ENCODE results near the gene HSF4.

Gene HSF4

GRCh38 chr16:67163999-67164558 is 466 bp upstream of the HSF4 start:
- in situ Hi-C loops (cut with HindIII; ENCODE audit: low pct_unique_long_range_greater_than_20kb, low sequenced_read_pairs) = no loop called here
- no peak for TF ChIP-seq JUND (IDR thresholded peaks at IDR 0.05; ENCODE audit: low read depth)
- DNase-seq (ENCODE audit: low read depth in 1 of 2, low spot score in 1 of 2) = no peak

- in situ Hi-C loops (cut with HindIII; ENCODE audit: low pct_unique_long_range_greater_than_20kb, low sequenced_read_pairs) = no loop called here
- no peak for DNase-seq (ENCODE audit: low read depth in 1 of 2, low spot score in 1 of 2)
- no peak for TF ChIP-seq JUND (IDR thresholded peaks at IDR 0.05; ENCODE audit: low read depth)
Observed at GRCh38 chr16:67165121-67166078, 855 bp downstream of the HSF4 start.

DNA sequence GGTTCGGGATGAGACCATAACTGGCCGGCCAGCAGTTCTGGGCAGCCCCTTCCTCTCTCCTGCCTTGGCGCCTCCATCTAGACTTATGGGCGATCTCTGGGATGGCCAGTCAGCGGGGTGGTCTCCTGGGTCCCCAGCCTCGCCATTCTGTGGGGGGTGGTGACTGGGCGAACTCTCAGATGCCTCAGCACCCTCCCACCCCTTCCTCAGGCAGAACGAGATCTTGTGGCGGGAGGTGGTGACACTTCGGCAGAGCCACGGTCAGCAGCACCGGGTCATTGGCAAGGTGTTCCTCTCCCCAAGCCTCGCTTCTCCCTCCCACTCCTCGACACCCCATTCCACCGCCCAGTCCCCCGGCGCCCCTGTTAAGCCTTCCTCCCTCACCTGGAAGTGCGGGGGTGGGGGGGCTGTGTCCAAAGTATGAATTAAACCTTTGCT is 1.6 kb downstream of the HSF4 start:
- no peak for TF ChIP-seq JUND (IDR thresholded peaks at IDR 0.05; ENCODE audit: low read depth)
- DNase-seq (ENCODE audit: low read depth in 1 of 2, low spot score in 1 of 2) = no peak
- in situ Hi-C loops (cut with HindIII; ENCODE audit: low pct_unique_long_range_greater_than_20kb, low sequenced_read_pairs) = no loop called here

DNA sequence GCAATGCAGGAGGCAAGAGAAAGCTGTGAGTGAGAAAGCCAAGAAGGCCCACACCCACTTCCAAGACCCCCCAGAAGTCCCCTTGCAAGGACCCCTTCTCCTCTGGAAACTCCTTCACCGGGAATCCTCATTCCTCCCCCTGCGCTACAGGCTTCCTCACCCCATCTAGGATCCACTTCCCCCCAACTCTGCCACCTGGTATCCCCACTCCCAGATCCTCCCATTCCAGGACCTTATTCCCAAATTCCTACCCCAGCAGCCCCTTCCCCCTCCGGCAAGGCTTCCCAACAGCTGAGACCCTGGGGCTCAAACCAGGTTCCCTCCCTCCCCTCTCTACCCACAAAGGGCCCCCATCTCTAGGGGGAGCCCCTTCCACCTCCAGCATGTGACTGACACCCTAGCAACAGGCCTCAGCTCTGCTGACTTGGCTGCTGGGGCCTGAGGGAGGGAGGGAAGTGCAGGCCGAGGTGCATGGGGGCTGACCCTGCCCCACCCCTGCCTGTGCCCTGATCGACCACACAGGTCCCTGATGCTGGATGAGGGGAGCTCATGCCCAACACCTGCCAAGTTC is 2.1 kb downstream of the HSF4 start:
- no peak for DNase-seq (ENCODE audit: low read depth in 1 of 2, low spot score in 1 of 2)
- TF ChIP-seq JUND (IDR thresholded peaks at IDR 0.05; ENCODE audit: low read depth) = no peak
- in situ Hi-C loops (cut with HindIII; ENCODE audit: low pct_unique_long_range_greater_than_20kb, low sequenced_read_pairs) = no loop called here

GRCh38 chr16:67167588-67167987 is 3.0 kb downstream of the HSF4 start:
- in situ Hi-C loops (cut with HindIII; ENCODE audit: low pct_unique_long_range_greater_than_20kb, low sequenced_read_pairs) = no loop called here
- no peak for TF ChIP-seq JUND (IDR thresholded peaks at IDR 0.05; ENCODE audit: low read depth)
- DNase-seq (ENCODE audit: low read depth in 1 of 2, low spot score in 1 of 2) = no peak

DNA sequence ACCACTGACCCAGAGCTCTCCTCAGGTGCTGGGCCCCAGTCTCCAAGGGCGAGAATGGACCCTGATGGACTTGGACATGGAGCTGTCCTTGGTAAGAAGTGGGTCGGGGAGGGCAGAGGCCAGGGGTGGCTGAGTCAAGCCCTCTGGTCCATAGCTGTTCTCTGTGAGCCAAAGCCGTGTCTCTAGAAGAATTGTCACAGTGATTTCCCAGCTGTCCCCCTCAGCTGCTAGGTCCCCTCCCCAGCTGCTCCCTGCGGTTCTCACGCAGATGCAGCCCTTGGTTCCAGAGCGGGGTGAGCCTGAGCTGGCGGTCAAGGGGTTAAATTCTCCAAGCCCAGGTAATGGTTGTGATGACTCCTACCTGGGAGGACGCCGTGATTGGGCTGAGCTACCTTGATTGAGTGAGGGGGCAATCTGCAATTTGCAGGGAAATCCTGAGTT is 4.5 kb downstream of the HSF4 start:
- DNase-seq (ENCODE audit: low read depth in 1 of 2, low spot score in 1 of 2) = no peak
- in situ Hi-C loops (cut with HindIII; ENCODE audit: low pct_unique_long_range_greater_than_20kb, low sequenced_read_pairs) = no loop called here
- TF ChIP-seq JUND (IDR thresholded peaks at IDR 0.05; ENCODE audit: low read depth) = no peak

DNA sequence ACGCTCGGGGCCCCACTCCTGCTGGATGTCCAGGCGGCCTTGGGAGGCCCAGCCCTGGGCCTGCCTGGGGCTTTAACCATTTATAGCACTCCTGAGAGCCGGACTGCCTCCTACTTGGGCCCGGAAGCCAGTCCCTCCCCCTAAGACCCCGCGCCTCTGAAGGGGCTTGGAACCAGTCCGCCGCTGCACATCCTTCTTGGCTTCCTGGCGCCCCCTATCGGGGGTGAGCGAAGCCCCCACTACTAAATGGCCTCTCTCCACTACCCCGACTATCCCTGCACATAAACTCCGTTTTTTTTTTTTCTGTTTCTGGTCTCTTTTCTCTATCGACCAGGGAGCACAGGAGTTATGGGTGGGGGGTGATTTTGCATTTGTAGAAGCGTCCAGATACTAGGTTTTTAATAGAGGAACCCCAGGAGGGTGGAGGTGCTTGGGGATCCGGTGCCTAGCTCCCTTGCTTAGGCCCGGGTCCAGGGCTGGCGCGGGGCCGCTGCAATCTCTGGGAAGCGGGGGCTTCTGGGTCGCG is 5.2 kb downstream of the HSF4 start:
- no peak for TF ChIP-seq JUND (IDR thresholded peaks at IDR 0.05; ENCODE audit: low read depth)
- DNase-seq (ENCODE audit: low read depth in 1 of 2, low spot score in 1 of 2) = no peak
- in situ Hi-C loops (cut with HindIII; ENCODE audit: low pct_unique_long_range_greater_than_20kb, low sequenced_read_pairs) = no loop called here

DNA sequence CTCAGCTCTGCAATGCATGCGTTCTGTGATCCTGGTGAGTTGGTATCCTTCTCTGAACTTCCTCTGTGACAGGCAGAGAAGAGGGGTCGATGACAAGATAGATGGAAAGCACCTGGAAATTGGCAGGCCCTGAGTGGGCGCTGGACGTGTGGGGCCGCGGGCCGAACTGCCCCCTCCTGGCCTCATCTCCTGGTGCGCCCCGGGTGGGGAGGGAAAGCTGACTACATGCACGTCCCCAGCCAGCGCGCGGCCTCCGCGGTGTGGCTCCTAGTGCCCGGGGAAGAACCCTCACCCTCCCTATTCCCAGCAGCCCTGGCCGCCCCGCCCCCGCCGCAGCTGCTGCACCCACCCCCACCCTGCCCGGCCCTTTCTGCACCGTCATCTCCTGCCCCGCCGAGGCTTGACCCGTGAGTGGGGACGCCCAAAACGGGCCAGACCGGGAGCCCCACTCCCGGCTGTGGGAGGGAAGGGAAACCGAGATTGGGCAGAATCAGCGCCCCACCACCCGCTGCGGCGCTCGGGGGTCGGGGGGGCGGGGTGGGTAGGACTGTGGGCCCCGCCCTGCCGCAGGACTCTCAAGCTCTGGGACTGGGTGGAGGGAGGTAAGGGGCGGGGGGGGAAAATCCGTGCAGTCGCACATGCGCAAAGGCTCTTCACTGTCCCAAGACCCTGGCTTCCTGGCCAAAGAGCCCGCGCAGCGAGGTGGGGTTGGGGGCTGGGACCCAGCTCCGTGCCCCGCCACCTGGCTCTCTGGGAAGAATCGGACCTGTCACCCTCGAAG is 5.8 kb downstream of the HSF4 start, which contains the start of gene NOL3:
Gene NOL3 (plus strand): TSS at position 371 of the 781 bp plus-strand sequence.
- no peak for TF ChIP-seq JUND (IDR thresholded peaks at IDR 0.05; ENCODE audit: low read depth)
- peak; percentile 75 to 94 for DNase-seq (ENCODE audit: low read depth in 1 of 2, low spot score in 1 of 2)
- in situ Hi-C loops (cut with HindIII; ENCODE audit: low pct_unique_long_range_greater_than_20kb, low sequenced_read_pairs) = no loop called here

- DNase-seq (ENCODE audit: low read depth in 1 of 2, low spot score in 1 of 2) = peak in 1 of 2 experiments; percentile 84
- TF ChIP-seq JUND (IDR thresholded peaks at IDR 0.05; ENCODE audit: low read depth) = no peak
- in situ Hi-C loops (cut with HindIII; ENCODE audit: low pct_unique_long_range_greater_than_20kb, low sequenced_read_pairs) = no loop called here
Observed at GRCh38 chr16:67170949-67171649, 6.6 kb downstream of the HSF4 start.

GRCh38 chr16:67173323-67173722 is 8.8 kb downstream of the HSF4 start:
- in situ Hi-C loops (cut with HindIII; ENCODE audit: low pct_unique_long_range_greater_than_20kb, low sequenced_read_pairs) = no loop called here
- no peak for TF ChIP-seq JUND (IDR thresholded peaks at IDR 0.05; ENCODE audit: low read depth)
- DNase-seq (ENCODE audit: low read depth in 1 of 2, low spot score in 1 of 2) = no peak

DNA sequence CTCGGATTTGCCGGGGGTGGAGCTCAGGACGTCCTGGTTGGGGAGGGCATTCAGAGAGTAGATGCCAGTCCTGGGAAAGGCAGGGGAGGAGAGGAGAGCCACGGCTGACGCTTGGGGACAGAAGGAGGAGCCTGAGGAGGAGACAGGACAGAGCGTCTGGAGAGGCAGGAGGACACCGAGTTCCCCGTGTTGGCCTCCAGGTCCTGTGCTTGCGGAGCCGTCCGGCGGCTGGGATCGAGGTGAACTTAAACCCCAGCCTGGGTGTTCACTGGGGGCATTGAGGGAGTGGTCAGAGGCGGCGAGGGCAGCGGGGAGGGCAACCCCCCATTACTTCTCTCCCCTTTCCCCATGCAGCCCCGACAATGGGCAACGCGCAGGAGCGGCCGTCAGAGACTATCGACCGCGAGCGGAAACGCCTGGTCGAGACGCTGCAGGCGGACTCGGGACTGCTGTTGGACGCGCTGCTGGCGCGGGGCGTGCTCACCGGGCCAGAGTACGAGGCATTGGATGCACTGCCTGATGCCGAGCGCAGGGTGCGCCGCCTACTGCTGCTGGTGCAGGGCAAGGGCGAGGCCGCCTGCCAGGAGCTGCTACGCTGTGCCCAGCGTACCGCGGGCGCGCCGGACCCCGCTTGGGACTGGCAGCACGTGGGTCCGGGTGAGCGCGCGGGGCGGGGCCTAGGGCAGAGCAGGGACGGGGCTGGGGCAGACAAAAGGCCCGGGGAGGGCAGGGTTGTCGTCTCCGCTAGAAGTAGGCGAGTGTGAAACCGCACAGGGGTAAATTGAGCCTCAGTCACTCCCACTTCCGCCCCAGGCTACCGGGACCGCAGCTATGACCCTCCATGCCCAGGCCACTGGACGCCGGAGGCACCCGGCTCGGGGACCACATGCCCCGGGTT is 9.5 kb downstream of the HSF4 start:
- in situ Hi-C loops (cut with HindIII; ENCODE audit: low pct_unique_long_range_greater_than_20kb, low sequenced_read_pairs) = no loop called here
- peak; percentile 89 to 94 for DNase-seq (ENCODE audit: low read depth in 1 of 2, low spot score in 1 of 2)

More for the DNA sequence above, 9.5 kb downstream of the HSF4 start:
- TF ChIP-seq JUND (IDR thresholded peaks at IDR 0.05; ENCODE audit: low read depth) = no peak

All from T47D (cell line).